ENCODE results near the gene CYB561. TPM values are rescaled to one million over a fixed set of nuclear protein-coding genes. Genes with fewer than 3 reads are reported as not detected.

CYB561 gene
- polyA plus RNA-seq, 3 donors = 5.2 to 11.8 (median 8.3) TPM

DNA sequence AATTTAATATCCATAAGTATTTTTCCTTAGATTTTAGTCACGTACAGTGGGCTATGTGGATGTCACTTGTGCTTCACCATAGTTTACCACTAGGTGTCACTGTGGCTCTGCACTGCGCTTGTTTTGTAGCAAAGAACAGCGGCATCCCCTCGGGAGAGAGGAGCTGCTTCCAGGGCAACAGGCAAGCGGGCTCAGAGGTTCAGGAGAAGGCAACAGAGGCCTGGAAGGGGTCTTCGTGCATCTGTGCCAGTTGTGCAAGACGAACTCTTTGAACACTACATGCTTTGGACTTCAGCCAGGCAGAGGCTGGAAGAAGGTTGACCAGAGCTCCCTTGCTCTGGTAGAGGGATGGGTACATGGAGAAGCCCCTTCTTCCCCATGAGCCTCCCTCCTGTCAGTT, 20.6 kb downstream of the CYB561 start:
- WGBS (ENCODE audit: insufficient coverage) = 2% methylated on average over 6 of the region's 7 CpGs
- no peak overlapping the region for H3K4me2 ChIP-seq (replicated peaks; ENCODE audit: extremely low read depth, low read length, poor library complexity, severe bottlenecking)
- Mint-ChIP-seq H3K9me3 (peaks cover 0 to 3% (median 0%) of the 10 kb centered on the region in 7 donors), H3K27me3 (ENCODE audit: low read depth in 3 of 3) (peaks cover 0 to 3% (median 2%) of the 10 kb centered on the region in 3 donors), H3K36me3 (peaks cover 9% of the 10 kb centered on the region in 2 donors), H3K4me1 (peaks cover 7% of the 10 kb centered on the region), H3K27ac (no peak overlapping the region), H3K4me3 (no peak overlapping the region)
- TF ChIP-seq, protein P1, sequence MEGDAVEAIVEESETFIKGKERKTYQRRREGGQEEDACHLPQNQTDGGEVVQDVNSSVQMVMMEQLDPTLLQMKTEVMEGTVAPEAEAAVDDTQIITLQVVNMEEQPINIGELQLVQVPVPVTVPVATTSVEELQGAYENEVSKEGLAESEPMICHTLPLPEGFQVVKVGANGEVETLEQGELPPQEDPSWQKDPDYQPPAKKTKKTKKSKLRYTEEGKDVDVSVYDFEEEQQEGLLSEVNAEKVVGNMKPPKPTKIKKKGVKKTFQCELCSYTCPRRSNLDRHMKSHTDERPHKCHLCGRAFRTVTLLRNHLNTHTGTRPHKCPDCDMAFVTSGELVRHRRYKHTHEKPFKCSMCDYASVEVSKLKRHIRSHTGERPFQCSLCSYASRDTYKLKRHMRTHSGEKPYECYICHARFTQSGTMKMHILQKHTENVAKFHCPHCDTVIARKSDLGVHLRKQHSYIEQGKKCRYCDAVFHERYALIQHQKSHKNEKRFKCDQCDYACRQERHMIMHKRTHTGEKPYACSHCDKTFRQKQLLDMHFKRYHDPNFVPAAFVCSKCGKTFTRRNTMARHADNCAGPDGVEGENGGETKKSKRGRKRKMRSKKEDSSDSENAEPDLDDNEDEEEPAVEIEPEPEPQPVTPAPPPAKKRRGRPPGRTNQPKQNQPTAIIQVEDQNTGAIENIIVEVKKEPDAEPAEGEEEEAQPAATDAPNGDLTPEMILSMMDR (IDR thresholded peaks at IDR 0.05) = peak; percentile 90
- DNase-seq = peak; percentile 59 to 79 (median 72)
- H3K36me3 ChIP-seq (replicated peaks in 1 of 2; ENCODE audit: control insufficient read depth in 1 of 2, insufficient read depth in 2 of 2, low read length in 2 of 2) = no peaks in the 10 kb centered on the region
- H4K20me1 ChIP-seq (ENCODE audit: insufficient read depth, low read length) = no peaks in the 10 kb centered on the region
- H3K79me2 ChIP-seq (ENCODE audit: insufficient read depth, low read length) = no peaks in the 10 kb centered on the region
- no peak overlapping the region for H3K9ac ChIP-seq (ENCODE audit: insufficient read depth, low read length, poor library complexity, severe bottlenecking)
- H3K27me3 ChIP-seq (ENCODE audit: control insufficient read depth in 2 of 2, insufficient read depth in 2 of 2, low read length in 2 of 2) = no peaks in the 10 kb centered on the region
- intact Hi-C loops (cut with micrococcal nuclease) = loop anchor here (1.0 to 5.0 kb wide), 2 partner anchors 54 to 187 kb away; no protein-coding TSS in a partner anchor
- H3K9me3 ChIP-seq (replicated peaks in 1 of 2; ENCODE audit: control insufficient read depth in 1 of 2, insufficient read depth in 1 of 2, low read length in 2 of 2) = no peaks in the 10 kb centered on the region
- no peaks in the 10 kb centered on the region for H3K4me1 ChIP-seq (ENCODE audit: control insufficient read depth in 1 of 2, insufficient read depth in 2 of 2, low read length in 2 of 2)
- H3K4me3 ChIP-seq (replicated peaks in 1 of 3; ENCODE audit: low read depth in 2 of 3, low read length in 3 of 3) = no peak overlapping the region
- H3K27ac ChIP-seq (ENCODE audit: low read depth in 1 of 2, low read length in 2 of 2) = no peak overlapping the region
- H2AFZ ChIP-seq (ENCODE audit: insufficient read depth, low read depth, low read length, poor library complexity, severe bottlenecking) = no peak overlapping the region

DNA sequence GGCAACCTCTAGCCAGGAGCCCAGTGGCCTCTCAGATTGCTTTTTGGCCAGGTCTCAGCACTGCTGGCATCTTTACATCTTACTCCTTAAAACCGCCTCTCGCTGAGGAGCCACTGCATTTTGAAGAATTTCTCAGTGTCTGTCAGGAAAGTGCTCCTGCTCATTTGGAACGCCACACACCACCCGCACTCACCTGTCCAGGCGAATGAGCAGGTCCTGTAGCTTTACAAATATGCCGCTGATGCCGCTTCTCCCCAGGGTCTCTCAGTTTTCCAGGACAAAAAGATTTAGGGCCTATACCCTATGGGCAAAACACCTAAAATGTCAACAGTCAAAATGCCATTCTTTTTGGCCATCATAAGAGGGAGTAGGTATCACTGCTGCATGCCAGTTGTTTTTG, 22.1 kb downstream of the CYB561 start:
- Mint-ChIP-seq H3K4me1 (peaks cover 10% of the 10 kb centered on the region), H3K27ac (no peak overlapping the region)
- H3K27ac ChIP-seq (ENCODE audit: low read depth in 1 of 2, low read length in 2 of 2) = no peak overlapping the region

More for the DNA sequence above, 22.1 kb downstream of the CYB561 start:
- Histone ChIP-seq H3K9me3 (replicated peaks in 1 of 2; ENCODE audit: control insufficient read depth in 1 of 2, insufficient read depth in 1 of 2, low read length in 2 of 2) (no peaks in the 10 kb centered on the region), H3K36me3 (replicated peaks in 1 of 2; ENCODE audit: control insufficient read depth in 1 of 2, insufficient read depth in 2 of 2, low read length in 2 of 2) (peaks cover 0 to 2% of the 10 kb centered on the region in 2 donors), H3K4me1 (ENCODE audit: control insufficient read depth in 1 of 2, insufficient read depth in 2 of 2, low read length in 2 of 2) (no peaks in the 10 kb centered on the region), H3K79me2 (ENCODE audit: insufficient read depth, low read length) (no peaks in the 10 kb centered on the region), H4K20me1 (ENCODE audit: insufficient read depth, low read length) (no peaks in the 10 kb centered on the region), H2AFZ (ENCODE audit: insufficient read depth, low read depth, low read length, poor library complexity, severe bottlenecking) (no peak overlapping the region), H3K4me2 (replicated peaks; ENCODE audit: extremely low read depth, low read length, poor library complexity, severe bottlenecking) (no peak overlapping the region), H3K4me3 (replicated peaks in 1 of 3; ENCODE audit: low read depth in 2 of 3, low read length in 3 of 3) (no peak overlapping the region), H3K9ac (ENCODE audit: insufficient read depth, low read length, poor library complexity, severe bottlenecking) (no peak overlapping the region), H3K27me3 (ENCODE audit: control insufficient read depth in 2 of 2, insufficient read depth in 2 of 2, low read length in 2 of 2) (no peaks in the 10 kb centered on the region)
- WGBS (ENCODE audit: insufficient coverage) = 99% methylated on average over 7 of the region's 7 CpGs
- intact Hi-C loops (cut with micrococcal nuclease) = loop anchor here in 1 of 2 donors (1.0 kb wide), 1 partner anchor 55 kb away; no protein-coding TSS in a partner anchor
- H3K4me3 Mint-ChIP-seq = no peak overlapping the region
- peaks cover 1 to 4% (median 3%) of the 10 kb centered on the region in 3 donors for H3K27me3 Mint-ChIP-seq (ENCODE audit: low read depth in 3 of 3)
- TF ChIP-seq, protein P1 (IDR thresholded peaks at IDR 0.05) = no peak
- no peak for DNase-seq
- no peaks in the 10 kb centered on the region for H3K9me3 Mint-ChIP-seq
- peaks cover 16 to 20% of the 10 kb centered on the region in 2 donors for H3K36me3 Mint-ChIP-seq
